GM23338 (cell line): ENCODE measurements around the gene TMEM217. TPM values are rescaled to one million over a fixed set of nuclear protein-coding genes. Genes with fewer than 3 reads are reported as not detected.

Experiments
- ATAC-seq: fragments of 200-7000 bp; cut with Tn5 transposase; 3 replicates; pipeline ENCODE4 v1.9.1; 2020
- DNase-seq: peaks from one replicate; pipeline ENCODE4 v3.0.0-alpha.2; 2015; ENCODE audit warnings: low spot score
- H2AFZ ChIP-seq: fragments of 200-600 bp; sonication (generic); 2 replicates; pipeline ENCODE4 v1.8.0; 2016; ENCODE audit warnings: antibody characterized with exemption, mild to moderate bottlenecking, moderate library complexity
- H3F3A ChIP-seq: fragments of 200-600 bp; sonication (generic); replicated peaks from 2 replicates; pipeline ENCODE4 v1.8.0; 2017; ENCODE audit warnings: antibody characterized with exemption, mixed run types, low read depth
- H3K27ac ChIP-seq: fragments of 200-600 bp; sonication (generic); 2 replicates; pipeline ENCODE4 v1.6.1; 2016; ENCODE audit warnings: low read depth
- H3K27me3 ChIP-seq: fragments of 200-600 bp; sonication (generic); 2 replicates; pipeline ENCODE4 v1.8.0; 2016; ENCODE audit warnings: mild to moderate bottlenecking, mixed run types, moderate library complexity; ENCODE audit not compliant: insufficient read depth
- H3K36me3 ChIP-seq: fragments of 200-600 bp; sonication (generic); 2 replicates; pipeline ENCODE4 v1.8.0; 2016; ENCODE audit warnings: mild to moderate bottlenecking; ENCODE audit not compliant: insufficient read depth
- H3K4me1 ChIP-seq: fragments of 200-600 bp; sonication (generic); 2 replicates; pipeline ENCODE4 v1.8.0; 2016; ENCODE audit warnings: mild to moderate bottlenecking, moderate library complexity; ENCODE audit not compliant: insufficient read depth
- H3K4me2 ChIP-seq: fragments of 200-600 bp; sonication (generic); 2 replicates; pipeline ENCODE4 v1.7.1; 2017; ENCODE audit warnings: mixed run types
- H3K4me3 ChIP-seq: fragments of 200-600 bp; sonication (generic); 2 replicates; pipeline ENCODE4 v1.6.1; 2016; ENCODE audit warnings: mixed run types
- H3K79me2 ChIP-seq: fragments of 200-600 bp; sonication (generic); replicated peaks from 2 replicates; pipeline ENCODE4 v1.8.0; 2017; ENCODE audit warnings: mild to moderate bottlenecking; ENCODE audit not compliant: insufficient read depth
- H3K9me2 ChIP-seq: fragments of 200-600 bp; sonication (generic); 2 replicates; pipeline ENCODE4 v1.8.0; 2017; ENCODE audit not compliant: insufficient read depth
- H4K20me1 ChIP-seq: fragments of 200-600 bp; sonication (generic); replicated peaks from 2 replicates; pipeline ENCODE4 v1.8.0; 2017; ENCODE audit warnings: mild to moderate bottlenecking; ENCODE audit not compliant: insufficient read depth
- H3K27ac Mint-ChIP-seq: 2 replicates; pipeline ENCODE4 v1.8.0; 2020; ENCODE audit warnings: inconsistent platforms, mild to moderate bottlenecking, moderate library complexity, mixed read lengths
- H3K27me3 Mint-ChIP-seq: 3 replicates; pipeline ENCODE4 v1.8.0; 2022; ENCODE audit warnings: low read depth, mild to moderate bottlenecking, moderate library complexity, mixed read lengths, inconsistent platforms; ENCODE audit not compliant: insufficient read depth, poor library complexity
- H3K36me3 Mint-ChIP-seq: 3 replicates; pipeline ENCODE4 v1.8.0; 2021; ENCODE audit warnings: low read depth, mild to moderate bottlenecking, inconsistent platforms, moderate library complexity, mixed read lengths
- H3K4me1 Mint-ChIP-seq: 3 replicates; pipeline ENCODE4 v1.8.0; 2020; ENCODE audit warnings: mild to moderate bottlenecking, inconsistent platforms, mixed read lengths
- H3K4me3 Mint-ChIP-seq: 3 replicates; pipeline ENCODE4 v1.8.0; 2021; ENCODE audit warnings: moderate library complexity, mild to moderate bottlenecking, inconsistent platforms, mixed read lengths
- H3K9me3 Mint-ChIP-seq: 3 replicates; pipeline ENCODE4 v1.8.0; 2020; ENCODE audit warnings: moderate library complexity, mild to moderate bottlenecking, inconsistent platforms, mixed read lengths
- CREB1 ChIP-seq: fragments of 250-450 bp; sonication (Bioruptor Pico); IDR thresholded peaks from 2 replicates; pipeline ENCODE4 v1.5.0; 2020; ENCODE audit warnings: low read depth, mild to moderate bottlenecking, moderate library complexity
- EZH2 ChIP-seq: fragments of 200-600 bp; sonication (generic); IDR thresholded peaks from one replicate; pipeline ENCODE4 v1.8.0; 2017; ENCODE audit warnings: antibody characterized with exemption, mild to moderate bottlenecking, low read depth; ENCODE audit not compliant: unreplicated experiment
- EZH2phosphoT487 ChIP-seq: fragments of 200-600 bp; sonication (generic); IDR thresholded peaks from one replicate; pipeline ENCODE4 v1.8.1; 2018; ENCODE audit warnings: antibody characterized with exemption; ENCODE audit not compliant: unreplicated experiment
- JUNB ChIP-seq: IDR thresholded peaks from one replicate; pipeline ENCODE4 v1.6.1; 2016; ENCODE audit warnings: antibody characterized with exemption; ENCODE audit not compliant: unreplicated experiment
- NANOG ChIP-seq: IDR thresholded peaks from 2 replicates; pipeline ENCODE4 v1.6.1; 2016; ENCODE audit warnings: antibody characterized with exemption, borderline replicate concordance
- POLR2AphosphoS5 ChIP-seq: IDR thresholded peaks from 2 replicates; pipeline ENCODE4 v1.6.1; 2016; ENCODE audit warnings: antibody characterized with exemption, low read depth
- STAT1 ChIP-seq: IDR thresholded peaks from one replicate; pipeline ENCODE4 v1.6.1; 2016; ENCODE audit warnings: antibody characterized with exemption; ENCODE audit not compliant: unreplicated experiment
- ZNF114 ChIP-seq: fragments of 250-450 bp; sonication (Bioruptor Pico); IDR thresholded peaks from 2 replicates; pipeline ENCODE4 v1.5.0; 2020; ENCODE audit warnings: mild to moderate bottlenecking, moderate library complexity
- ZNF331 ChIP-seq: fragments of 250-450 bp; sonication (Bioruptor Pico); IDR thresholded peaks from 2 replicates; pipeline ENCODE4 v1.5.0; 2020; ENCODE audit warnings: low read depth, mild to moderate bottlenecking, moderate library complexity
- polyA plus RNA-seq: library from polyadenylated mRNA; unstranded; fragments of >200 nt; fragmentation: Nextera tagmentation; extraction: Ambion mirVana; gene quantifications from 2 replicates; pipeline ENCODE4 v1.2.1, GENCODE V29; 2016
- total RNA-seq: library from RNA; depleted of rRNA; stranded (reverse); fragments of >200 nt; shearing (Covaris generic); gene quantifications from 2 replicates; pipeline ENCODE4 v1.2.3, GENCODE V29; 2014
- TF ChIP-seq, protein P1 (sequence below): IDR thresholded peaks from one replicate; pipeline ENCODE4 v1.6.1; 2018; ENCODE audit warnings: antibody characterized with exemption; ENCODE audit not compliant: unreplicated experiment
- TF ChIP-seq, protein P2 (sequence below): IDR thresholded peaks from 2 replicates; pipeline ENCODE4 v1.6.1; 2016; ENCODE audit warnings: antibody characterized with exemption
- TF ChIP-seq, protein P3 (sequence below), 2 experiments: fragments of 200-600 bp in 1 of 2; sonication (generic) in 1 of 2; conservative IDR thresholded peaks; 2 replicates each; pipeline versions ENCODE4 v1.5.1 to v1.6.1; 2016 to 2017; ENCODE audit warnings: antibody characterized with exemption in 2 of 2, low read depth in 2 of 2, mild to moderate bottlenecking in 2 of 2, moderate library complexity in 1 of 2

Gene TMEM217
- total and polyA plus RNA-seq, 2 experiments from 2014 or later: 1.3 TPM; not detected in 1

- TF ChIP-seq, protein P1, sequence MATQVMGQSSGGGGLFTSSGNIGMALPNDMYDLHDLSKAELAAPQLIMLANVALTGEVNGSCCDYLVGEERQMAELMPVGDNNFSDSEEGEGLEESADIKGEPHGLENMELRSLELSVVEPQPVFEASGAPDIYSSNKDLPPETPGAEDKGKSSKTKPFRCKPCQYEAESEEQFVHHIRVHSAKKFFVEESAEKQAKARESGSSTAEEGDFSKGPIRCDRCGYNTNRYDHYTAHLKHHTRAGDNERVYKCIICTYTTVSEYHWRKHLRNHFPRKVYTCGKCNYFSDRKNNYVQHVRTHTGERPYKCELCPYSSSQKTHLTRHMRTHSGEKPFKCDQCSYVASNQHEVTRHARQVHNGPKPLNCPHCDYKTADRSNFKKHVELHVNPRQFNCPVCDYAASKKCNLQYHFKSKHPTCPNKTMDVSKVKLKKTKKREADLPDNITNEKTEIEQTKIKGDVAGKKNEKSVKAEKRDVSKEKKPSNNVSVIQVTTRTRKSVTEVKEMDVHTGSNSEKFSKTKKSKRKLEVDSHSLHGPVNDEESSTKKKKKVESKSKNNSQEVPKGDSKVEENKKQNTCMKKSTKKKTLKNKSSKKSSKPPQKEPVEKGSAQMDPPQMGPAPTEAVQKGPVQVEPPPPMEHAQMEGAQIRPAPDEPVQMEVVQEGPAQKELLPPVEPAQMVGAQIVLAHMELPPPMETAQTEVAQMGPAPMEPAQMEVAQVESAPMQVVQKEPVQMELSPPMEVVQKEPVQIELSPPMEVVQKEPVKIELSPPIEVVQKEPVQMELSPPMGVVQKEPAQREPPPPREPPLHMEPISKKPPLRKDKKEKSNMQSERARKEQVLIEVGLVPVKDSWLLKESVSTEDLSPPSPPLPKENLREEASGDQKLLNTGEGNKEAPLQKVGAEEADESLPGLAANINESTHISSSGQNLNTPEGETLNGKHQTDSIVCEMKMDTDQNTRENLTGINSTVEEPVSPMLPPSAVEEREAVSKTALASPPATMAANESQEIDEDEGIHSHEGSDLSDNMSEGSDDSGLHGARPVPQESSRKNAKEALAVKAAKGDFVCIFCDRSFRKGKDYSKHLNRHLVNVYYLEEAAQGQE: no peak
- TF ChIP-seq, protein P2, sequence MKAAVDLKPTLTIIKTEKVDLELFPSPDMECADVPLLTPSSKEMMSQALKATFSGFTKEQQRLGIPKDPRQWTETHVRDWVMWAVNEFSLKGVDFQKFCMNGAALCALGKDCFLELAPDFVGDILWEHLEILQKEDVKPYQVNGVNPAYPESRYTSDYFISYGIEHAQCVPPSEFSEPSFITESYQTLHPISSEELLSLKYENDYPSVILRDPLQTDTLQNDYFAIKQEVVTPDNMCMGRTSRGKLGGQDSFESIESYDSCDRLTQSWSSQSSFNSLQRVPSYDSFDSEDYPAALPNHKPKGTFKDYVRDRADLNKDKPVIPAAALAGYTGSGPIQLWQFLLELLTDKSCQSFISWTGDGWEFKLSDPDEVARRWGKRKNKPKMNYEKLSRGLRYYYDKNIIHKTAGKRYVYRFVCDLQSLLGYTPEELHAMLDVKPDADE: no peak
- TF ChIP-seq NANOG (no peak), EZH2phosphoT487 (no peak), JUNB (no peak), STAT1 (no peak), CREB1 (CRISPR knock-in tag) (no peak), POLR2AphosphoS5 (no peak), ZNF114 (no peak), ZNF331 (CRISPR knock-in tag) (no peak), EZH2 (no peak)
- TF ChIP-seq, protein P3, sequence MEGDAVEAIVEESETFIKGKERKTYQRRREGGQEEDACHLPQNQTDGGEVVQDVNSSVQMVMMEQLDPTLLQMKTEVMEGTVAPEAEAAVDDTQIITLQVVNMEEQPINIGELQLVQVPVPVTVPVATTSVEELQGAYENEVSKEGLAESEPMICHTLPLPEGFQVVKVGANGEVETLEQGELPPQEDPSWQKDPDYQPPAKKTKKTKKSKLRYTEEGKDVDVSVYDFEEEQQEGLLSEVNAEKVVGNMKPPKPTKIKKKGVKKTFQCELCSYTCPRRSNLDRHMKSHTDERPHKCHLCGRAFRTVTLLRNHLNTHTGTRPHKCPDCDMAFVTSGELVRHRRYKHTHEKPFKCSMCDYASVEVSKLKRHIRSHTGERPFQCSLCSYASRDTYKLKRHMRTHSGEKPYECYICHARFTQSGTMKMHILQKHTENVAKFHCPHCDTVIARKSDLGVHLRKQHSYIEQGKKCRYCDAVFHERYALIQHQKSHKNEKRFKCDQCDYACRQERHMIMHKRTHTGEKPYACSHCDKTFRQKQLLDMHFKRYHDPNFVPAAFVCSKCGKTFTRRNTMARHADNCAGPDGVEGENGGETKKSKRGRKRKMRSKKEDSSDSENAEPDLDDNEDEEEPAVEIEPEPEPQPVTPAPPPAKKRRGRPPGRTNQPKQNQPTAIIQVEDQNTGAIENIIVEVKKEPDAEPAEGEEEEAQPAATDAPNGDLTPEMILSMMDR (conservative IDR thresholded peaks at IDR 0.05; ENCODE audit: low read depth in 2 of 2): no peak
Measured at GRCh38 chr6:37208793-37209192, 49.2 kb downstream of the TMEM217 start (continued).

DNA sequence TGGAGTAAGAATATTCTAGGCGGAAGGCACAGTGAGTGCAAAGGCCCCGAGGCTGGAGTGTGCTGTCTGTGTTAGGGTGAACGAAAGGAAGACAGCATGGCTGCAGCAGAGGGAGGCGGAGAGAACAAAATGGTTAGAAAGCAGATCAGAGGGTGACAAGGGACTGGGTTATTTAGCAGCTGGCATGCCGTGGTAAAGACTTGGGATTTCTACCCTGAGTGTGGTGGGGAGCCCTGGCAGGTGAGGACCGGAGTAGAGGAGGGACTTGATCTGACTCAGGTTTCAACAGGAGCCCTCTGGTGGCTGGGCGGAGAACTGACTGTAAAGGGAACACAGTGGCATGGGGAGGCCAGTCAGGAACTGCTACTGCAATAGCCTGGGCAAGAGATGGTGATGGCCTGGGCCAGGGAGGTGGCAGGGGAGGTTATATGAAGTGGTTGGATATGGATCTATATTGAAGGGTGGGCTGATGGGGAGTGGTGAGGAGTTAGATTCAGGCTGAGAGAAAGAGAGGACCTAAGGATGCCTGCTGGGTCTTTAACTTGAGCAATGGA lies 50.0 kb downstream of the TMEM217 start:
- Histone ChIP-seq H3K79me2 (no peaks in the 10 kb centered on the region), H3K9me2 (no peaks in the 10 kb centered on the region), H3K4me3 (no peak overlapping the region), H3K27me3 (no peaks in the 10 kb centered on the region), H4K20me1 (no peaks in the 10 kb centered on the region), H3K36me3 (no peaks in the 10 kb centered on the region), H2AFZ (peak overlapping the region; percentile 86; the same call in 1 of the 2 replicates), H3K4me1 (no peaks in the 10 kb centered on the region; the same call in 1 of the 2 replicates), H3F3A (no peaks in the 10 kb centered on the region; the same call in 1 of the 2 replicates), H3K4me2 (no peak overlapping the region), H3K27ac (no peak overlapping the region)
- peak; percentile 95 for ATAC-seq
- Mint-ChIP-seq H3K27ac (no peak overlapping the region), H3K9me3 (no peaks in the 10 kb centered on the region; the same call in 2 of the 3 replicates), H3K27me3 (peaks cover 5% of the 10 kb centered on the region), H3K4me1 (peaks cover 3% of the 10 kb centered on the region), H3K36me3 (no peaks in the 10 kb centered on the region), H3K4me3 (no peak overlapping the region)
- TF ChIP-seq, protein P3 (conservative IDR thresholded peaks at IDR 0.05; ENCODE audit: low read depth in 2 of 2): peak; percentile 88 to 96
- TF ChIP-seq EZH2: no peak
- peak; percentile 93 for DNase-seq
